ENCODE measurements around the gene SRGAP3. TPM values are rescaled to one million over a fixed set of nuclear protein-coding genes. Genes with fewer than 3 reads are reported as not detected.

Gene SRGAP3
- total and polyA plus RNA-seq, 10 of the 15 experiments (the other 5 are each of a cell fraction or from before 2014, with no cell fraction given): 0.32 to 1.7 (median 0.99) TPM

DNA sequence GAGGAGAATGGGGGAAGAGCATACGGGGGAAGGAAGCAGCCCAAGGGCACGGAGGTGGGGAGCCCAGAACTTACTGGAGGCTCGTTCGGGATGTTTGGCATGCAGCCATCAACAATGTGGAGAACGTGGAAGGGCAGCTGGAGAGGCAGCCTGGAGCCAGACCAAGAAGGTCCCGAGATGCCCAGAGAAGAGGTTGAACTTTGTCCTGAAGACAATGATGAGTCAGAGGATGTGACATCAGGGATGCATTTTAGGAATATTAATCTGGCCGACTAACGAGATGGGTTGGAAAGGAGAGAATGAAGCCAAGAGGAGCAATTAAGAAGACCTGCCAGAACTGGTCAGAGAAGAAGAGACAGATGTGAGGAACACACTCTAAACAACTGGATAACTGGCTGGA lies 98.2 kb downstream of the SRGAP3 start:
- FAIRE-seq: no peak
- ChIA-PET POLR2A (no interaction called here), RAD21 (ENCODE audit: unreplicated experiment) (no interaction called here), SMC1A (ENCODE audit: uncharacterized antibody, unreplicated experiment) (no interaction called here), CTCF (no interaction called here)
- Histone ChIP-seq H3K79me2 (ENCODE audit: control insufficient read depth, insufficient read depth, low read length) (no peaks in the 10 kb centered on the region), H3K4me2 (ENCODE audit: control insufficient read depth, insufficient read depth) (no peak overlapping the region), H3K27me3 (replicated peaks in 1 of 2; ENCODE audit: control insufficient read depth in 2 of 2, insufficient read depth in 2 of 2, low read length in 1 of 2) (no peaks in the 10 kb centered on the region; a peak in 1 of 4 replicates), H3K9ac (ENCODE audit: control insufficient read depth, insufficient read depth, low read length) (no peak overlapping the region), H2AFZ (ENCODE audit: control insufficient read depth, low read depth, low read length) (no peak overlapping the region), H3K27ac (ENCODE audit: control insufficient read depth, insufficient read depth) (no peak overlapping the region), H3K4me1 (ENCODE audit: control insufficient read depth, insufficient read depth, low read length) (peaks cover 8% of the 10 kb centered on the region), H3K36me3 (ENCODE audit: control insufficient read depth in 2 of 2, insufficient read depth in 2 of 2, low read length in 1 of 2) (no peaks in the 10 kb centered on the region), H3K4me3 (no peak overlapping the region), H4K20me1 (ENCODE audit: control insufficient read depth, insufficient read depth) (no peaks in the 10 kb centered on the region), H3K9me3 (replicated peaks; ENCODE audit: control insufficient read depth, insufficient read depth, low read length) (no peaks in the 10 kb centered on the region)
- intact Hi-C loops (cut with micrococcal nuclease; ENCODE audit: unreplicated experiment): no loop called here
- DNase-seq (ENCODE audit: low read depth, low spot score): no peak
- BruUV-seq (replicated peaks): no TSS peak
- WGBS (ENCODE audit: insufficient coverage, insufficient replicate concordance, low lambda C conversion rate, missing lambda C conversion rate): 39% methylated on average over 8 of the region's 8 CpGs
- no peak for ATAC-seq
- in situ Hi-C loops (cut with MboI): no loop called here
- no peak for TF ChIP-seq IKZF1 (conservative IDR thresholded peaks at IDR 0.05)
- TF ChIP-seq ATF3 (IDR thresholded peaks at IDR 0.05; ENCODE audit: borderline replicate concordance, extremely low read depth, low read depth, low read length): no peak
- TF ChIP-seq MTA2 (IDR thresholded peaks at IDR 0.05; ENCODE audit: low read depth): no peak
- TF ChIP-seq, protein P1, sequence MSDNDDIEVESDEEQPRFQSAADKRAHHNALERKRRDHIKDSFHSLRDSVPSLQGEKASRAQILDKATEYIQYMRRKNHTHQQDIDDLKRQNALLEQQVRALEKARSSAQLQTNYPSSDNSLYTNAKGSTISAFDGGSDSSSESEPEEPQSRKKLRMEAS (IDR thresholded peaks at IDR 0.05; ENCODE audit: low read depth, low read length): no peak
- TF ChIP-seq HCFC1 (IDR thresholded peaks at IDR 0.05; ENCODE audit: low read length): no peak
- no peak for TF ChIP-seq MTA3 (IDR thresholded peaks at IDR 0.05; ENCODE audit: borderline replicate concordance, low read length)
- TF ChIP-seq E2F8 (IDR thresholded peaks at IDR 0.05; ENCODE audit: low read depth, partially characterized antibody): no peak
- TF ChIP-seq SIN3A (IDR thresholded peaks at IDR 0.05; ENCODE audit: low read depth, low read length): no peak
- no peak for TF ChIP-seq BCL11A (IDR thresholded peaks at IDR 0.05; ENCODE audit: low read depth, low read length)
- no peak for TF ChIP-seq ZNF207 (IDR thresholded peaks at IDR 0.05; ENCODE audit: borderline replicate concordance)
- TF ChIP-seq BHLHE40 (IDR thresholded peaks at IDR 0.05; ENCODE audit: borderline replicate concordance in 1 of 2, low read depth in 2 of 2, low read length in 1 of 2): no peak
- no peak for TF ChIP-seq MYC (IDR thresholded peaks at IDR 0.05; ENCODE audit: insufficient read depth, insufficient read length, insufficient replicate concordance, low read length, severe bottlenecking)
- TF ChIP-seq YY1 (IDR thresholded peaks at IDR 0.05; ENCODE audit: low read depth, low read length): no peak
- no peak for TF ChIP-seq MLLT1 (IDR thresholded peaks at IDR 0.05)
- no peak for TF ChIP-seq BCLAF1 (IDR thresholded peaks at IDR 0.05)
- TF ChIP-seq BACH1 (IDR thresholded peaks at IDR 0.05; ENCODE audit: borderline replicate concordance): no peak
